Measurements from ENCODE around the gene ASPN. TPM values are rescaled to one million over a fixed set of nuclear protein-coding genes. Genes with fewer than 3 reads are reported as not detected.

ASPN gene
- total and polyA plus RNA-seq, 2 experiments from 2014 or later = 0.82 TPM; not detected in 1

- Histone ChIP-seq H3K27ac (ENCODE audit: low read depth) (no peak overlapping the region), H3K9me2 (ENCODE audit: insufficient read depth) (no peaks in the 10 kb centered on the region), H3K27me3 (ENCODE audit: insufficient read depth) (no peaks in the 10 kb centered on the region), H4K20me1 (replicated peaks; ENCODE audit: insufficient read depth) (no peaks in the 10 kb centered on the region), H3K36me3 (ENCODE audit: insufficient read depth) (no peaks in the 10 kb centered on the region), H3K4me3 (no peak overlapping the region), H3K4me2 (no peak overlapping the region), H3K4me1 (ENCODE audit: insufficient read depth) (no peaks in the 10 kb centered on the region), H2AFZ (no peak overlapping the region), H3K79me2 (replicated peaks; ENCODE audit: insufficient read depth) (no peaks in the 10 kb centered on the region), H3F3A (replicated peaks; ENCODE audit: low read depth) (no peaks in the 10 kb centered on the region)
- H3K36me3 Mint-ChIP-seq (ENCODE audit: low read depth) = no peaks in the 10 kb centered on the region
- H3K4me1 Mint-ChIP-seq = peaks cover 3% of the 10 kb centered on the region; the same call in 2 of the 3 replicates
- no peaks in the 10 kb centered on the region for H3K27me3 Mint-ChIP-seq (ENCODE audit: insufficient read depth, low read depth, poor library complexity)
- DNase-seq (ENCODE audit: low spot score) (no peak), ATAC-seq (no peak)
- no peaks in the 10 kb centered on the region for H3K9me3 Mint-ChIP-seq
- H3K27ac Mint-ChIP-seq = no peak overlapping the region
- no peak for TF ChIP-seq POLR2AphosphoS5 (IDR thresholded peaks at IDR 0.05; ENCODE audit: low read depth)
- TF ChIP-seq, protein P1, sequence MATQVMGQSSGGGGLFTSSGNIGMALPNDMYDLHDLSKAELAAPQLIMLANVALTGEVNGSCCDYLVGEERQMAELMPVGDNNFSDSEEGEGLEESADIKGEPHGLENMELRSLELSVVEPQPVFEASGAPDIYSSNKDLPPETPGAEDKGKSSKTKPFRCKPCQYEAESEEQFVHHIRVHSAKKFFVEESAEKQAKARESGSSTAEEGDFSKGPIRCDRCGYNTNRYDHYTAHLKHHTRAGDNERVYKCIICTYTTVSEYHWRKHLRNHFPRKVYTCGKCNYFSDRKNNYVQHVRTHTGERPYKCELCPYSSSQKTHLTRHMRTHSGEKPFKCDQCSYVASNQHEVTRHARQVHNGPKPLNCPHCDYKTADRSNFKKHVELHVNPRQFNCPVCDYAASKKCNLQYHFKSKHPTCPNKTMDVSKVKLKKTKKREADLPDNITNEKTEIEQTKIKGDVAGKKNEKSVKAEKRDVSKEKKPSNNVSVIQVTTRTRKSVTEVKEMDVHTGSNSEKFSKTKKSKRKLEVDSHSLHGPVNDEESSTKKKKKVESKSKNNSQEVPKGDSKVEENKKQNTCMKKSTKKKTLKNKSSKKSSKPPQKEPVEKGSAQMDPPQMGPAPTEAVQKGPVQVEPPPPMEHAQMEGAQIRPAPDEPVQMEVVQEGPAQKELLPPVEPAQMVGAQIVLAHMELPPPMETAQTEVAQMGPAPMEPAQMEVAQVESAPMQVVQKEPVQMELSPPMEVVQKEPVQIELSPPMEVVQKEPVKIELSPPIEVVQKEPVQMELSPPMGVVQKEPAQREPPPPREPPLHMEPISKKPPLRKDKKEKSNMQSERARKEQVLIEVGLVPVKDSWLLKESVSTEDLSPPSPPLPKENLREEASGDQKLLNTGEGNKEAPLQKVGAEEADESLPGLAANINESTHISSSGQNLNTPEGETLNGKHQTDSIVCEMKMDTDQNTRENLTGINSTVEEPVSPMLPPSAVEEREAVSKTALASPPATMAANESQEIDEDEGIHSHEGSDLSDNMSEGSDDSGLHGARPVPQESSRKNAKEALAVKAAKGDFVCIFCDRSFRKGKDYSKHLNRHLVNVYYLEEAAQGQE (IDR thresholded peaks at IDR 0.05; ENCODE audit: unreplicated experiment) = no peak
- TF ChIP-seq NANOG (IDR thresholded peaks at IDR 0.05; ENCODE audit: borderline replicate concordance) = no peak
- no peak for TF ChIP-seq ZNF462 (CRISPR knock-in tag; IDR thresholded peaks at IDR 0.05)
- no peak for TF ChIP-seq CREB1 (CRISPR knock-in tag; IDR thresholded peaks at IDR 0.05; ENCODE audit: low read depth)
- no peak for TF ChIP-seq ZNF331 (CRISPR knock-in tag; IDR thresholded peaks at IDR 0.05; ENCODE audit: low read depth)
- TF ChIP-seq, protein P2, sequence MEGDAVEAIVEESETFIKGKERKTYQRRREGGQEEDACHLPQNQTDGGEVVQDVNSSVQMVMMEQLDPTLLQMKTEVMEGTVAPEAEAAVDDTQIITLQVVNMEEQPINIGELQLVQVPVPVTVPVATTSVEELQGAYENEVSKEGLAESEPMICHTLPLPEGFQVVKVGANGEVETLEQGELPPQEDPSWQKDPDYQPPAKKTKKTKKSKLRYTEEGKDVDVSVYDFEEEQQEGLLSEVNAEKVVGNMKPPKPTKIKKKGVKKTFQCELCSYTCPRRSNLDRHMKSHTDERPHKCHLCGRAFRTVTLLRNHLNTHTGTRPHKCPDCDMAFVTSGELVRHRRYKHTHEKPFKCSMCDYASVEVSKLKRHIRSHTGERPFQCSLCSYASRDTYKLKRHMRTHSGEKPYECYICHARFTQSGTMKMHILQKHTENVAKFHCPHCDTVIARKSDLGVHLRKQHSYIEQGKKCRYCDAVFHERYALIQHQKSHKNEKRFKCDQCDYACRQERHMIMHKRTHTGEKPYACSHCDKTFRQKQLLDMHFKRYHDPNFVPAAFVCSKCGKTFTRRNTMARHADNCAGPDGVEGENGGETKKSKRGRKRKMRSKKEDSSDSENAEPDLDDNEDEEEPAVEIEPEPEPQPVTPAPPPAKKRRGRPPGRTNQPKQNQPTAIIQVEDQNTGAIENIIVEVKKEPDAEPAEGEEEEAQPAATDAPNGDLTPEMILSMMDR (conservative IDR thresholded peaks at IDR 0.05; ENCODE audit: low read depth in 2 of 2) = no peak
- TF ChIP-seq ETS1 (IDR thresholded peaks at IDR 0.05) = no peak
- no peak for TF ChIP-seq EZH2 (IDR thresholded peaks at IDR 0.05; ENCODE audit: low read depth, unreplicated experiment)
- no peak for TF ChIP-seq ZNF114 (CRISPR knock-in tag; IDR thresholded peaks at IDR 0.05)
- no peak for TF ChIP-seq JUNB (IDR thresholded peaks at IDR 0.05; ENCODE audit: unreplicated experiment)
- no peak for TF ChIP-seq EZH2phosphoT487 (IDR thresholded peaks at IDR 0.05; ENCODE audit: unreplicated experiment)
- TF ChIP-seq STAT1 (IDR thresholded peaks at IDR 0.05; ENCODE audit: unreplicated experiment) = no peak
- H3K4me3 Mint-ChIP-seq = no peak overlapping the region
Measured at GRCh38 chr9:92528522-92528849, 46.2 kb upstream of the ASPN start.

All from GM23338 (cell line).